Hypothalamus (tissue), 51 donors: ENCODE data around the gene CHGA.

ENCODE experiments used
- DNase-seq, 51 donors: peaks; one replicate each; lab custom pipeline; 2025; lab: John Stamatoyannopoulos, UW

Gene CHGA

DNA sequence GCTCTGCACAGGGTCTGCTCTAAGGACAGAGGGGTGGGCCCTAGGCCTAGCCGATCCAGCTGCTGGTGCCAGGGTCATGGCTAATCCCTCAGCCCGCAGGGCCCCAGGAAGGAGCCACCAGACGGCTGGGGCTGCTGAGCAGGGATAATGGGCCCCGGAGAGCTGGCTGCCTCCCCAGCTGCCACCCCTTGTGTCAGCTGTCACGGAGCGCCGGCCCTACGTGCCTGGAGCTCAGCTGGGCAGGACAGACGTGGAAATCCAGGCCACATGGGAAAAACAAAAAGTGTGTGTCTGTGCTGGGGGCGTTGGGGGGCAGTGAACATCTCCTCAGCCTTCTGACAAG is 36.2 kb downstream of the CHGA start:
- DNase-seq, result peak in 40 of 51 donors; percentile 36 to 90 (median 70)

DNA sequence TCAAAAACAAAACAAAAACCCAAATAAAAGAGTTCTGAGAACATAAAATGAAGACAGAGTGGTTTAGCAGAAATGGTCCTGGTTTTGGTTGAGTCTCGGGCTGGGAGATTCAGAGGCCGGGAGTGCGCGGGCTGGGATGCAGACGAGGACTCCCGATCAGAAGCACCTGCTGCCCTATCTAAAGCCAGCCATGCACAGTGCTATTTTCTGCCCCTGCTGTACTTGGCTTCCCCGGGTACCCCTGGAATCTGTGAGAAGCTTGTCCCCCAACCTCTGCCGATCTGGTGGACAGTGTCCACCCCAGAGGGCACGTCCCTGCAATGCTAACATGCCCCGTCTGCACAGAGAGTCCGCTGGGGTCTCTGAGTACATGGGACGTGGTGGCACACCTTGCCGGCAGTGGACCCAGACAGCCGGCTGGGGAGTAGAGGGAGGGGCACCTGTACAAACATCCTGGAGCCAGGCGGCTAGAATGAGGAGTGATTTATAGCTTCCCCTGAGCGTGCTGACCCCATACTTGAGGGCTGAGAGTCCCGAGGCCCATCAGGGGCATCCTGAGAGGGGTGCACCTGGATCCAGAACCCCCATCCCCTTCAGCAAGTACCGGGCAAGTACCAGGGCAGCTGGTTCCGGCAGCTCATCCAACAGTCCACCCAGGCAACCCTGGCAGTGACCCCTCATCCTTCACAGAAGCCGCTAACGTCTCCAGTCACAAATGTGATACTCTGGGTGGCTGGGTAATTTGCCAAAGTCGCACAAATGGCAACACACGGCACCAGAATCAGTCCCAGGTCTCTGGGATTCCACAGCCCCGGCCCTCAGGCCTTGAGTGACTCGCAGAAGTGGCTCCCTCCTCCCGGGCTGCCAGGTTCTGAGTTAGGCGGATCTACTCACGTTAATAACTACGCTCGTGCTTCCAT is 37.1 kb downstream of the CHGA start:
- no peak for DNase-seq

DNA sequence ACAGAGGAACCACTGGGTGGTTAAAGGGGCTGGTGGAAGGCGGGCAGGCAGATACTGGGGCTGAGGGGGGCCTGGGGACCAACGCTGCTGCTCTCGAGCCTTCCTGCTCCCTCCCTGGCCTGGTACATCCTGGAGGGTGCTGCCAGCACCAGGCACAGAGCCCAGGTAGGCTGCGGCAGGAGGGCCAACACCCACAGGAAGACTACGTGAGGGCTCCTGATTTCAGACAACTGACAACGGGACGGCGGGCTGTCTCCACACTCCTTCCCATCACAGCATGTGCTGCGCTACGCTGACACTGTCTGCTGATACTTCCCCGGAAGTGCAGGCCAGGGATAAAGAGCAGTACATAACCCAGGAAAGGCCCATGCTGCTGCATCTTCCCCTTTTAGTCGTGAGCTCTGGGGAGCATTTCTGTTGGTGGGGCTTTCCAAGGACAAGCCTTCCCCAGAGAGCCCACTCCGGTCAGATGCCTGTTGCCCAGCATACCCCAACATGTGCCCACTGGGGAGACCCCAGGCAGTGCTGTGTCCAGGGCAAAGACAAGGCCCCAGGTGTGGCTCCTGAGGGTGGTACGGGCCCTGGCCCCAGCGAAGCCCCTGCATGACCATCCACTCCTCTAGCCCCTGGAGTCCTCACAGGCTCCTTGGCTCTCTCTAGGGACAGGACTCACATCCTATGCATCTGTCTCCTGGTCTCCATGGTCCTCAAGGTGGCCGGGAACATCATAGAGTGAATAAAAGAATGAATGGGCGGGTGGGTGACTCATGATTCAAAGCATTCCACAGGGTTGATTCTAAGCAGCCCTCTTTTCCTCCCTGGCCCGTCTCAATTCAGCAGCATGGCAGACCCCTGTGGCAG is 38.0 kb downstream of the CHGA start:
- no peak for DNase-seq

DNA sequence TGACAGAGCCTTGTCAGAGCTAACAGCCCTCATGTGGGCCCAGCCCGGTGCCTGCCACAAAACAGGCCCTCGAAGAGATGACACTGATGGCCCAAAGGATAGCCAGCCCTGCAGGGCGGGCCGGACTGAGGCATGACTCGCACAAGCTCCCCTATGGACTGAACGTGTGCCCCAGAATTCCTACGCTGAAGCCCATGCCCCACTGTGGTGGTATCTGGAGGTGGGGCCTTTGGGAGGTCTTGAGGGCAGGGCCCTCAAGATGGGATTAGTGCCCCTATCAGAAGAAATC is 38.6 kb downstream of the CHGA start:
- DNase-seq, result no peak

DNA sequence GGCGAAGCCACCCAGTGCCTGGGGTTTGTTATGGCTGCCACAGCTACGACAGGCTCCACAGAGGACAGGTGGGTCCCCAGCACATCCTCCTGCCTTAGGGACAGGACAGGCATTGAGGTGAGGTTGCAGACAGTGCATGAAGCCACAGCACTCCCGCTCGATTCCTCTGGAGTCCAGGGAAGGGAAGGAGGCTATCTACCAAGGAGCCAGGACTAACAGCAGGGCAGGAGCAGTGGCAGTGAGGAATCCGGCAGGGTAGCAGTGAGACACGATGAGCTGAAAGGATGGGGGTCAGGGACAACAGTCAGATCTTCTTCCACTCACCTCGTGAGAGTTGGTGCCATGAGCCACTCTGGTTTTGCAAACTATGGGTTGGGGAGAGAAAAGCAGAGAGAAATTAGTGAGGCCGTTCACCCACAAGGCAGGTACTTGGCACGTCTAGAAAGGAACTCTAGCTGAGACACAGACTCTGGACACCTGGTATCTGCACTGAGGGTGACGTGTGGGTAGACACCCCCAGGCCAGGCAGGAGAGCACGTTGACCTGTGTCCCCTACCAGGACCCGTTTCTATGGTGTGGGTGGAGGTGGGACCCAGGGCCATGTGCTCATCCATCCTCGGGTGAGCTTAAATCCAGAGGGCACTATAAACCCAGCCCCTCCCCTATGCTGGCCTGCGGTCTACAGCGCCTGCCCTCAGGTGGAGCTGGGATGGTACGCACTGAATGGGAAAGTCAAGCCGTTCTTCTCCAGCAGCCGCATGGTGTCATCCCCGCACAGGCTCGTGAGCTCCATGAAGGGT is 39.3 kb downstream of the CHGA start:
- no peak for DNase-seq

DNA sequence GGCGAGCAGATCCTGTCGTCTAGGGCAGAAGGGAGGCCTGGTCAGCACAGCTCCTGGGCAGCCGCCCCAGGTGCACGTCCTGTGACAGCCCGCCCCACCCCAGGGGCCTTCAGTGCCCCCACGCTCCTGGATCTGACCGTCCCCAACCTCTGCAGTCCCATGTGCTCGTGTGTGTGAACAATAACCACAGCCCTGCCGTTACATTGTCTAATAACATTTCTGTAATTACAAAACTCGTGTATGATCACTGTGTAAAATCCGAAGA is 39.8 kb downstream of the CHGA start:
- no peak for DNase-seq

DNA sequence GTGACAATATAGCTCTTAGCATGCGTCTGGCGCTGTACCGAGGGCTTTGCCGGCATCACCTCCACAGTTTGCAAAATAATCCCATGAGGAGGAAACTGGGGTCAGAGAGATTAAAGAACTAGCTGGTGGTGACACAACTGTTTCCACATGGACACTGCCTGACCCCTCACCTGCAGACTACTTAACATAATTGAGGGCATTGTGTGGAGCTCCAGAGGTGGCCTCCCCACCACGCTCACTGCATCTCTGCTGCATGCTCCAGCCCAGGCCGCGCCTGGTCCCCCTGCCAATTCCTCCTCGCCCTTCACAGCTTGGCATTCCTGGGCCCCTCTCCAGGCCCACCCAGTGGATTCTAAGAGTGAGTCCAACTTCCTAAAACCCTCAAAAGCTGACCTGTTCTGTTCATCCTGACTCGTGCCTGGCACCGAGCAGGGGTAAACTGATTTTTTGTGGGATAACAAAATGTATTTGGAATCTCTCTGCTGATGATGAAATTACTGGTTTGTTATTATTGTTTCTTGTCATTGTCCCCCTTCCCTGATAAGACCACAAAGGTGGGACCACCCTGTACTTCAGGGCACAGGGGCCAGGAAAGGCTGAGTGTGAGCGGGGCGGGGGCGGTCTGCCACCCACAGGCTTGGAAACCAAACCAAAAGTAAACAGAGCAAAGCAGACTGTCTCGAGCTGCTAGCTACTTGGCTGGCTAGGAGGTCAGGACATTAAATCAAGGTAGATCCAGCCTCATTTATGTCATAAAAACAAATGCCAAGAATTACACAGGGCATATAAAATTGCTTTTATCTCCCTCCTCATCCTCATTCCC is 40.6 kb downstream of the CHGA start:
- DNase-seq, result no peak

DNA sequence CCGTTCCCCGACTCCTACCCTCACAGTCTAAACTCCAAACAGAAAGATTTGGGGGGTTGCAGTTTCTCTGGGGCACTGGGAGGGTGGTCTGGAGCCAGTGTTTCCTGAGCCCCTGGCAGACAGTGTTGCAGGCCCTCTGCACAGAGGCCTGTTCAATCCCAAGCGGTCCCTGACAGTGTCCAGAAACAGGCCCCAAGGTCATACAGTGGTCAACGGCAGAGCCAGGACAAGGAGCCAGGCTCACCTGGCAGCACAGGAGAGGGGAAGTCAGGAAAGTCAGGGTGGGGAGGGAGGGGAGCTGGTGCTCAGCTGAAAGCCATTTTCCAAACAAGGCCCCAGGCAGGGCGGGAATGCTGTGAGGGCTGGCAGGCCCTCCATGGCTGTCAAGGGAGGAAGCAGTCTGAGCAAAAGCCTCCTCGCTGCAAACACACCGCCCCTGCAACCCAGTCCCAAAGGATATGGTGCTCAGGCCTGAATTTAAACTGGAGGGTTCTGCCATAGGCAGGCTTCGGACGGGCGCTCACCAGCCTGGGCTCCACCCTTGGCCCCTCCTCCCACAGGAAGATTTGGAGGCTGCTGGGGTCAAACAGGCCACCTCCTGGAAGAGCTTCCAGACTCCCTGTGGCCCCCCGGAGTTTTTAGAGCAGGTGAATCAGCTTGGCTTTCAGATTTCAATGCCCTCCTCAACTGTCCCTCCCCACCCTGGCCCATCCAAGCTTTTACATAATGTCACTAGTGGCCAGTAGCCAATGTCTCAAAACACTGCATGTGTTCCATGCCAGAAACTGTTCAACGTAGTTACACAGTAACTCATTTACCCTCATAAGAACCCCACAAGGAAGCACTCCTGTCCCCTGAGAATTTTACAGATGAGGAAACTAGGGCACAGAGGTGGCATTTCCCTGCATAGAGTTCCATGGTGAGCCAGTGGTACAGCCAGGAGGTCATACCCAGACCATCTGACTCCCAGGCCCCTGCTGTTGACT is 41.5 kb downstream of the CHGA start:
- no peak for DNase-seq

DNA sequence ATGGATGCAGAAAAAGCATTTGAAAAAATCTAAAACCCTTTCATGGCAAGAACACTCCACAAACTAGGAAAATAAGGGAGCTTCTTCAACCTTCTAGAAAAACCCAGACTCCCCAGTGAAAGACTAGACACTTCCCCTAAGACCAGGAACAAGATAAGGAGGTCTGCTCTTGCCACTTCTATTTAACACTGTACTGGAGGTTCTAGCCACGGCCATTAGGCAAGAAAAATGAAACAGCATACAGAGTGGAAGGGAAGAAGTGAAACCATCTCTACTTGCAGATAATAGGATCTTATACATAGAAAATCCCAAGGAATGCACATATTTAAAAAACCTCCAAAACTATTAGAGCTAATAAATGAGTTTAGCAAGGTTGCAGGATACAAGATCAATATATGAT is 42.3 kb downstream of the CHGA start:
- DNase-seq, result no peak

DNA sequence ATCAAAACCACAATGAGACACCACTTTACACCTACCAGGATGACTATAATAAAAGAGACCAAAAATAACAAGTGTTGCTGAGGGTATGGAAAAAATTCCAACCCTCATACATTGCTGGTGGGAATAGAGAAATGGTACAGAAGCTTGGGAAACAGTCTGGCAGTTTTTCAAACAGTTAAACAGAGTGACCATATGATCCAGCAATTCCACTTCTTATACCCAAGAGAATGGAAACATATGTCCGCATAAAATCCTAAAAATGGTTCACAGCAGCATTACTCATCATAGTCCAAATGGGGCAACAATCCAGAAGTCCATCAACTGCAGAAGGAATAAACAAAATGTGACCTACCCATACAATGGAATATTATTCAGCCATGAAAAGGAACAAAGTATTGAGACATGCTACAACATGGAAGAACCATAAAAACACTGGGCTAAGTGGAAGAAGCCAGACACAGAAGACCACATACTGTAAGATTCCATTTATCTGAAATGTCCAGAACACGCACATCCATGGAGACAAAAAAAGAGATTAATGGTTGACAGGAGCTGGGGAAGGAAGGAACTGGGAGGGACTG is 44.5 kb downstream of the CHGA start:
- no peak for DNase-seq

DNA sequence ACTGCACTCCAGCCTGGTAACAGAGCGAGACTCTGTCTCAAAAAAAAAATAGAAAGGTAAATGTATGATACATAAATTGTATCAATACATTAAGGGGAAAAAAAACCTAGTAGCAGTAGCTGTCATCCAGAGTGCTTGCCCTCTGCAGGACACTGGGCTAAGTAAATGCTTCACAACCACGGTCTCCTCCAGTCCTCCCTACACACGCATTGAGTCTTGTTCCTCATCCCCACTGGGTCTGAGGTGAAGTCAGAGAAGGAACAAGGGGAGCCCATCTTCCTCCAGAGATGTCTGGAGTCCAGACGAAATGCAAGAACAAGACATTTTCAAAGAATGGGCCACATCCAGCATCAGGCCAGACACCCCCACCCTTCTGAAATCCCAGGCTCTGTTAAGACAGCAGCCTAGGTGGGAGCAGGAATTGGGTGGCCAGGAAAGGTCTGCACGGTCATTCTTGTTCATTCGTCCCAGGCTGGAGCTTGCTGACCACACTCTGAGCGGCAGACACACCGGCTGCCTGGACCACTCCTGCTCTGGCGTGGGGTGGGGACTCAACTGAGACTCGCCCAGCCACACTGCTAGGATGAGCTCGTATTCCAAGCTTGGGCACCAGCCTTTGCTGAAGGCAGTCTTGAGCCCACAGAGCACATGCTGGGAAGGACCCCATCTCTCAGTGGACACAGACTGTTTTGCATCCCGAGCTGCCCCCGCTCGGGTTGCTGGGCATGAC is 45.5 kb downstream of the CHGA start:
- peak in 1 of 51 donors; percentile 16 for DNase-seq

DNA sequence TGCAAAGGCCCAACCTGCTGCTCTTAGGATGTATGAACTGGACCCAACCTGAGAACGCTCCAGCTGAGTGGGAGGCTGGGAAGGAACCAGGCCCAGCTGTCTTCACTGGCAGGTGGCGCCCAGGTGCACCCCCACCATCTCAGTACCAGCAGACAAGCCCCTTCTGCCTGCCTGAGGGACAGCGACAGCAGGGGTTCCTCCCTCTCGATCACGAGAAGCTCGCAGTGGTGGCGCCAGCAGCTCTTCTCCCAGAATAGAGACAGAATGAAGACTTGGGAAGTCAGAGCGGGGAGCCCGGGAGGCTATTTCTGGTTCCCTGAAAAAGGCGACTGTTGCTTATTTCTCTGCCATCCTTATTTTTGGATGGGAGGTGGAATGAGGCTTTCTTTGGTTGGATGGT is 46.5 kb downstream of the CHGA start:
- peak in 1 of 51 donors; percentile 35 for DNase-seq

DNA sequence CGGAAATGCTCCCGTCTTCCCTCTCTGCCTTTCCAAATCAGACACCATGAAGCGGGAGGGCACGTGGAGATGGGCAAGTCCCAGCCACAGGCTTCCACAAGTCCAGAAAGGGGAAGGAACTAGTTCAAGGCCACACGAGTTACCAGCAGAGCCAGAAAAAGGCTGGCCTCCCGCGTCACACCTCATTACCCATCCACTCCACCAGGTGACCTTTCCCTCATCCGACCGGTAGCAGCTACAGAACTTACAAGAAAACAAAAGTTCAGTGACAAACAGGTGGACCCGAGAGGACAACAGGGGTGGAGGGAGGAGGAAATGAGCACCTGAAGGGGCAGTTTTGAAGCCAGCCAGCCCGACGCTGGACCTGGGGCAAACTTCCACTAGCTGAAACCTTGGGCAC is 46.9 kb downstream of the CHGA start:
- DNase-seq, result no peak

DNA sequence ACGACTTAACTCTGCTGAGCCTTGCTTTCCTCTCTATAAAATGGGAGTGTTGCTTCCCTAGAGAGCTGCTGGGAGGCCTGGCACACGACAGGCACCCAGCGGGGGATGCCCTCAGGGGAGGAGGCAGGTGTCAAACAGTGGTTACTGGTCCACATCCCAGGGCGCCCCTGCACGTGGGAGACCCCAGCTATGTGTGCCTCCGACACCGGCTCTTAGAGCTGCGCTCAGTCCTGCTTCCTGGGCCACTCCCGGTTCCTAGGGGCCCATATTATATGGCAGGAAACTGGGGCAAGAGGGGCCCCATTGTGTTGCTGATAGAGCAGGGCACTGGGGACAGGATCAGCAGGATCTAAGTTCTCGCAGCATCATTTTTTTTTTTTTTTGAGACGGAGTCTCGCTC is 47.3 kb downstream of the CHGA start:
- DNase-seq, result no peak

DNA sequence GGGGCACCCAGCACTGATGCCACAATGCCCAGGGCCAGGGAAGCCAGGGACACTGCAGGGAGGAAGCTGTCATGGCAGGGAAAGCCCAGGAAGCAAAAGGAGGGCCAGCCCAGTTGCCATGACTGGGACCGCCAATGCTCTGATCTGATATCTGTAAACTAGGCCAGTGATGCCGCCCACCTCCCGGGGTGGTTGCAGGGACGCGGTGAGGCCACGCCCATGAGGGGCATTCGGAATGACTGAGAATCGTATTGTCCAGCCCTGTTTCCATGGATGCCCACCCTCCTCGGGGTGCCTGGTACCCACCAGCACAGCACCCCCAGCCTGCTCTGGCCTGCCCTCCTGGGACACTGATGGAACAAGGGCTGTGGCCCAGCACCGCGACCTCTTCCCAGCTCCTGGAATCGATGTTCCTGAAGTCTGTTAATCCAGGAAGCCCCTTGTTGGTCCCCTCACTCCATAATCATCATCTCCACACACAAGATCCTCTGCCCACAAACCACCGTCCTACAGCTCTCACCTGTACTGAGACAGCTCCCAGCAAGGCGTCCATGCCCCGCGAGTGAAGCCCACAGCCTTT is 48.7 kb downstream of the CHGA start:
- no peak for DNase-seq

DNA sequence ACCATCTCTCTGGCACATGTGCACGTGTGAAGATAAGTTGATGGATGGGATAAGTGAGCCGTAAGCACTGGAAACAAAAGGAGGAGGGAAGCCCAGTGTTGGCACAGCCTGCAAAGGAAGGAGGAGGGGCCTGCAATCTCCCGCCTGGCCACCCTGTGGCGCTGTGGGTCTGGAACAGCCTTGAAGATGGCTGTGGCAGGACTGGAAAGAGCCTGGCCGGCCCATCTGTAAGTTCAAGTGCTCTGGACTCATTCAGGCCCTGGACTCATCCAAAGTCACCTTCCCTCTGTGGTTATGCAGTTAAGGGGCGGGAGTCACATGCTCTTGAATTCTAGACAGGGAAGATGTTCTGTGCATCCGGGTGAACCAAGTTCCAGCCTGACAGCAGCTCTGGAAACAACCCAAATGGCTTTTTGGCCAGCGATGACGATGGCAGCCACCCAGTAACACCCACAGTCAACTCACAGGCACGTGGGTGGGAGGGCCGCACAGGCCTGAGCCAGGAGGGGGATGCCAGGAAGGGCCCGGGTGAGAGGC is 50.4 kb downstream of the CHGA start:
- peak in 50 of 51 donors; percentile 7 to 92 (median 80) for DNase-seq

DNA sequence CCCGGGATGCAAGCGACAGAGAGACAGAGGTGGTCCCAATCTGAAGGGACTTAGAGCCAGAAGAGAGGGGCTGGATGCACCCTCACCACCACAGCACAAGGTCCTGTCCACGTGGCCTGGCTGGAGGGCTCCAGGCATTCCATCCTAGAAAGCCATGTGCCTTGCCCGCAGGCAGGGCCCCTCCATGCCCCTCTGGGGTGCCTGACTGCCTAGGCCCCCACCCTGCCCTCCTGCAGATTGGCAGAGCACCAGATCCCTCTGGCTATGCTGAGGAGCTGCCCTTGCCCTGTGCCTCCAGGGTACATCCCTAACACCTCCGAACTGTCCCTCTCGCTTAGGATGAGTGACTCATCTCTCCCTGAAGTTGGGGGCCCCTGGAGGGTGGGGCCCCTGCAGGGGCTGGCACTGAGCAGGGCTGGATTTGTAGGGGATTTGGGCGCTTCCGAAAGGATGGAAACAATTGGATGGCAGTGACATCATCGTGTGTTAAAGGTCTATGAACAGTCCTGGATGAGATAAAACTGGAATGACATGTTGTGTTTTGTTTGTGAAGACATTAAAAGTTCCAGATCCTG is 50.9 kb downstream of the CHGA start:
- no peak for DNase-seq
